ENCODE data around the gene USP51. TPM values are rescaled to one million over a fixed set of nuclear protein-coding genes. Genes with fewer than 3 reads are reported as not detected.

The USP51 gene
- 0.67 and 1.0 TPM in 2 replicates for total RNA-seq

GRCh38 chrX:55489314-55490009 lies at the start of gene USP51:
Gene USP51, minus strand, starts transcription at chrX:55489848. Its CDS starts 909 bp downstream, at chrX:55488939.

DNA sequence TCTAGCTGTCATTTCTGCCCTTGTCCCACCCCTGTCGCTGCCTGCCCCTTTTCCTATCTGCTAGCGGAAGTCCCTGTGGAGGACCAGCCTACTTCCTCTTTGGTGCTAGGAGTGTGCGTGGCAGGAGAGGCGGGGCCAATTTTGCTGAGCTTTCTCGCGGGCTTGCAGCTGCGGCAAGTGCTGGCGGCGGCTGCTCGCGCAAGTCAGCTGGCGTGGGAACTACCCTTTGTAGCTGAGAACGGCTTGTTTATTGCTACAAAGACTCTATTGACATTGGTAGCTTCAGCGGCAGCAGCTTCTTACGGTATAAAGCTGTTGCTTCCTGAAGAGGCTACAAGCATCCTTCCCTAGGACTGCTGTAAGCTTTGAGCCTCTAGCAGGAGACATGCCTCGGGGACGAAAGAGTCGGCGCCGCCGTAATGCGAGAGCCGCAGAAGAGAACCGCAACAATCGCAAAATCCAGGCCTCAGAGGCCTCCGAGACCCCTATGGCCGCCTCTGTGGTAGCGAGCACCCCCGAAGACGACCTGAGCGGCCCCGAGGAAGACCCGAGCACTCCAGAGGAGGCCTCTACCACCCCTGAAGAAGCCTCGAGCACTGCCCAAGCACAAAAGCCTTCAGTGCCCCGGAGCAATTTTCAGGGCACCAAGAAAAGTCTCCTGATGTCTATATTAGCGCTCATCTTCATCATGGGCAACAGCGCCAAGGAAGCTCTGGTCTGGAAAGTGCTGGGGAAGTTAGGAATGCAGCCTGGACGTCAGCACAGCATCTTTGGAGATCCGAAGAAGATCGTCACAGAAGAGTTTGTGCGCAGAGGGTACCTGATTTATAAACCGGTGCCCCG lies 37.4 kb downstream of the USP51 start, which contains the start of gene MAGEH1:
TSS of gene MAGEH1 (plus strand) at position 138 of the 843 bp plus-strand sequence. CDS start at position 386, 248 bp downstream.

Other genes with a start within 250 kb of the USP51 start
- gene PAGE3, start 224.9 kb downstream of the USP51 start, total RNA-seq = not detected in 2 replicates
- 44.0 and 48.6 TPM in 2 replicates for gene MAGEH1, start 37.7 kb downstream of the USP51 start, total RNA-seq
- gene FOXR2, start 133.6 kb upstream of the USP51 start, total RNA-seq = not detected in 2 replicates
- gene RRAGB, start 227.9 kb upstream of the USP51 start, total RNA-seq = 7.0 and 9.4 TPM in 2 replicates

Data from bronchus fibroblast of lung (primary cell).